ENCODE results near the gene LCLAT1. TPM values are rescaled to one million over a fixed set of nuclear protein-coding genes. Genes with fewer than 3 reads are reported as not detected.

The LCLAT1 gene
- total RNA-seq, 1 experiment from 2014 or later: 21.7 TPM

DNA sequence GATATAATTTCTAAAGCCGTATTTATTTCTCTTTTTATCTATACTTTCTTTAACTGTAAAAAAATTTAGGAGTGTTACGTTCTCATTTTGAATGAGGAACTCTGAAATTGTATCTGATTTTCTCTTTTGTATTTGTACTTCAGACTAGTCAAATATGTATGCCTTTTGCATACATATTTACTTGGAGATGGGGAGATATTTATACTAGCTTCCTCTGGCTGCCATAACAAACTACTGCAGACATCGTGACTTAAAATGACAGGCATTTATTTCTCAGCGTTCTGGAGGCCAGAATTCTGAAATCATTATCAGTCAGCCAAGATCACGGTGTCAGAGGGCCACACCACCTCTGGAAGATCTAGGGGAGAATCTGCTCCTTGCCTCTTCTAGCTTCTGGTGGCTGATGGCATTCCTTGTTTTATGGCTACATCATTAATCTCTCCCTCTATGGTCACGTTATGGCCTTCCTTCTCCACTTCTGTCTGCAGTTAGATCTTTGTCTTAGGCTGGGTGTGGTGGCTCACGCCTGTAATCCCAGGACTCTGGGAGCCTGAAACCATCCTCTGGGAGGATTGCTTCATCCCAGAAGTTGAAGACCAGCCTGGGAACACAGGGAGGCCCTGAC lies 8.2 kb downstream of the LCLAT1 start:
- H3K27me3 ChIP-seq (ENCODE audit: low read length): no peaks in the 10 kb centered on the region
- H3K4me1 ChIP-seq (ENCODE audit: low read length): peaks cover 10% of the 10 kb centered on the region
- H3K4me2 ChIP-seq (ENCODE audit: low read depth, low read length, poor library complexity, severe bottlenecking): no peak overlapping the region
- H4K20me1 ChIP-seq (ENCODE audit: insufficient read depth, low read depth, low read length): 0 out of 2 replicates have a peak, but pooled peaks cover 5% of the 10 kb centered on the region
- H3K79me2 ChIP-seq (ENCODE audit: low read length): peaks cover 100% of the 10 kb centered on the region
- no peak overlapping the region for H3K9ac ChIP-seq (ENCODE audit: low read length)
- no peaks in the 10 kb centered on the region for H3K9me2 ChIP-seq (replicated peaks; ENCODE audit: insufficient read depth, low read length)
- H3K4me3 ChIP-seq (ENCODE audit: low read length): no peak overlapping the region
- no peak overlapping the region for H2AFZ ChIP-seq (ENCODE audit: low read length)
- H3K36me3 ChIP-seq (ENCODE audit: insufficient read depth, low read length): 0 out of 2 replicates have a peak, but pooled peaks cover 3% of the 10 kb centered on the region
- no peak overlapping the region for H3K27ac ChIP-seq (ENCODE audit: low read length)
- no peaks in the 10 kb centered on the region for H3K9me3 ChIP-seq (ENCODE audit: low read length)
- no peak for DNase-seq

DNA sequence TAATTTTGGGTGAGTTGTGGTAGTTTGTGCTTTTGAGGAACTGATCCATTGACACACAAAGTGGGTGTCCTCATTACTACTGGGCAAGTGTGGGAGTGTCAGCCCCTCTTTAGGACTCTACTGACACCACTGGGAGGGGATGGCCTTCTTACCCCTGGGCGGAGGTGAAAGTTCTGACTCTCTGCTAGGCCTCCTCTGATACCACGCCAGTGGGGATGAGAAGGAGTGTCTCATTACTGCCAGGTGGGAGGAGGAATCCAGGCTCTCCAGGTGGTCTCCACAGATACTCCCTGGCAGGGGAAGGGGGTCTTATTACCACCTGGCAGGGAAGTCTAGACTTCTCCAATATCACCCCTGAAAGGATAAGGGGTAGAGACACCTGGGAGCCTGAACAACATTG lies 9.1 kb downstream of the LCLAT1 start:
- Histone ChIP-seq H3K9me2 (replicated peaks; ENCODE audit: insufficient read depth, low read length) (no peaks in the 10 kb centered on the region), H3K4me2 (ENCODE audit: low read depth, low read length, poor library complexity, severe bottlenecking) (no peak overlapping the region), H3K27ac (ENCODE audit: low read length) (no peak overlapping the region), H3K4me3 (ENCODE audit: low read length) (no peak overlapping the region), H3K9ac (ENCODE audit: low read length) (no peak overlapping the region), H2AFZ (ENCODE audit: low read length) (no peak overlapping the region), H4K20me1 (ENCODE audit: insufficient read depth, low read depth, low read length) (0 out of 2 replicates have a peak, but pooled peaks cover 5% of the 10 kb centered on the region), H3K79me2 (ENCODE audit: low read length) (peaks cover 100% of the 10 kb centered on the region), H3K36me3 (ENCODE audit: insufficient read depth, low read length) (peaks cover 2% of the 10 kb centered on the region; the same call in 1 of the 2 replicates), H3K9me3 (ENCODE audit: low read length) (no peaks in the 10 kb centered on the region), H3K4me1 (ENCODE audit: low read length) (peaks cover 10% of the 10 kb centered on the region), H3K27me3 (ENCODE audit: low read length) (no peaks in the 10 kb centered on the region)
- DNase-seq: no peak

DNA sequence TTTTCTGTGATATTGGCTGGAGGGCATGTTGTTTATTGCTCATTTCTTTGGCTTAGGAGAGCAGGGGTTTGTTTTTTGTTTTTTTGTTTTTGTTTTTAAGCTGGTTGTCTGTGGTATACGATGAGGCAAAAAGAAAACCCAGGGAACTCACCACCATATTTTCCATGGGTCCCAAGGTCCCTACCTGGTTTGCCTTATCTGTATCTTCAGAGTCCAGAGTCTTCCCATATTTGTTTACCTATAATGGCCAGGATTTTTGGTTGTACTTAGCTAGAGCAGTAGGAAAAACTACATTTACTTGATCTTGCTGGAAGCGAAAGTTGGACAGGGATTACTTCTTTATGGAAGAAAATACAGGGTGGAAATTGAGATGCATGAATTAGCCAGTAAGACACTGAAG lies 9.5 kb downstream of the LCLAT1 start:
- no peaks in the 10 kb centered on the region for H3K9me3 ChIP-seq (ENCODE audit: low read length)
- H3K4me1 ChIP-seq (ENCODE audit: low read length): peaks cover 10% of the 10 kb centered on the region
- no peak overlapping the region for H3K4me3 ChIP-seq (ENCODE audit: low read length)
- H3K27ac ChIP-seq (ENCODE audit: low read length): no peak overlapping the region
- H3K79me2 ChIP-seq (ENCODE audit: low read length): peaks cover 100% of the 10 kb centered on the region
- no peak for DNase-seq
- 0 out of 2 replicates have a peak, but pooled peaks cover 5% of the 10 kb centered on the region for H4K20me1 ChIP-seq (ENCODE audit: insufficient read depth, low read depth, low read length)
- no peak overlapping the region for H2AFZ ChIP-seq (ENCODE audit: low read length)
- H3K27me3 ChIP-seq (ENCODE audit: low read length): no peaks in the 10 kb centered on the region
- no peaks in the 10 kb centered on the region for H3K9me2 ChIP-seq (replicated peaks; ENCODE audit: insufficient read depth, low read length)
- H3K4me2 ChIP-seq (ENCODE audit: low read depth, low read length, poor library complexity, severe bottlenecking): no peak overlapping the region
- H3K9ac ChIP-seq (ENCODE audit: low read length): no peak overlapping the region
- H3K36me3 ChIP-seq (ENCODE audit: insufficient read depth, low read length): peaks cover 6% of the 10 kb centered on the region; the same call in 1 of the 2 replicates

DNA sequence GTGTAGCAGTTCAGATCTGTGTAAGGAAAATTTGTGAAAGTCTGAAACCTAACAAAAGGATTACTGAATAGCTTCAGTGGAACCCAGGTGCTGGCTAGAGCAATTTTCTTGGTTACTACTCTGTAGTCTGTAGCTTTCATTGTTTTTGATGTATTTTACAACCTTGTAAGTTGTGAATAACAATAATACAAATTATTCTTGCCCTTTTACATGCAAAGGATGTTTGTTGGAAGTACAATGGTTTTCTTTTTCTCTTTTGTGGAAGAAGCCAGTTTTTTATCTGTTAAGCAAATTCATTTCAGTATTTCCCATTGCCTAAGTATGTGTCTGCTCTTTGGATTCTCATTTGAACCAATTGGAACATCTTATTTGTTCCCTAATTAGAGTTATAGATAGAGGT lies 10.2 kb downstream of the LCLAT1 start:
- H3K27ac ChIP-seq (ENCODE audit: low read length): no peak overlapping the region
- peaks cover 98% of the 10 kb centered on the region for H3K79me2 ChIP-seq (ENCODE audit: low read length)

DNA sequence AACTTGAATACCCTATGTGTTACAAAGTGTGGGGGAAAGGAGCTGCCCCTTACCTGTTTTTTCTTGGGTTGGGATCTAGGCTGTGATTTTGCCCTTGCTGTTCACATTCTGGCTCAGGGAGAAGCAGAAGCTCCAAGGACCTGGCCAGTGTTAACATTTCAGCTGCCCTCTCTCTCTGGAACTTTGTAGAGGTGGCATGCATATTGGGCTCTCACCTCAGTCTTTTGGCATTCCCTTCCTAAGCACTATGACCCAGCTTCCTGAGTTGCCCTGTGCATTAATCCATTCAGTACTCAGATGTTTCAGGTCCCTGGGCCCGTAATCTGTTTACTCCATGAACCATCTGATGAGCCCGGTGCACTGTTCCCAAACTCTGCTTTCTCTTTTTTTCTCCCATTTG lies 12.1 kb downstream of the LCLAT1 start:
- H3K27me3 ChIP-seq (ENCODE audit: low read length): no peaks in the 10 kb centered on the region
- H3K9ac ChIP-seq (ENCODE audit: low read length): no peak overlapping the region
- no peak for DNase-seq
- peaks cover 6% of the 10 kb centered on the region; the same call in 1 of the 2 replicates for H3K36me3 ChIP-seq (ENCODE audit: insufficient read depth, low read length)
- H2AFZ ChIP-seq (ENCODE audit: low read length): no peak overlapping the region
- H3K27ac ChIP-seq (ENCODE audit: low read length): no peak overlapping the region
- no peaks in the 10 kb centered on the region for H3K9me2 ChIP-seq (replicated peaks; ENCODE audit: insufficient read depth, low read length)
- peaks cover 21% of the 10 kb centered on the region for H3K4me1 ChIP-seq (ENCODE audit: low read length)
- no peak overlapping the region for H3K4me2 ChIP-seq (ENCODE audit: low read depth, low read length, poor library complexity, severe bottlenecking)
- H3K9me3 ChIP-seq (ENCODE audit: low read length): no peaks in the 10 kb centered on the region
- no peaks in the 10 kb centered on the region for H4K20me1 ChIP-seq (ENCODE audit: insufficient read depth, low read depth, low read length)
- H3K4me3 ChIP-seq (ENCODE audit: low read length): no peak overlapping the region
- H3K79me2 ChIP-seq (ENCODE audit: low read length): peaks cover 97% of the 10 kb centered on the region

More for the DNA sequence above, 10.2 kb downstream of the LCLAT1 start:
- Histone ChIP-seq H3K9ac (ENCODE audit: low read length) (no peak overlapping the region), H4K20me1 (ENCODE audit: insufficient read depth, low read depth, low read length) (0 out of 2 replicates have a peak, but pooled peaks cover 5% of the 10 kb centered on the region), H2AFZ (ENCODE audit: low read length) (no peak overlapping the region), H3K36me3 (ENCODE audit: insufficient read depth, low read length) (peaks cover 6% of the 10 kb centered on the region; the same call in 1 of the 2 replicates), H3K27me3 (ENCODE audit: low read length) (no peaks in the 10 kb centered on the region), H3K4me1 (ENCODE audit: low read length) (peaks cover 10% of the 10 kb centered on the region), H3K9me2 (replicated peaks; ENCODE audit: insufficient read depth, low read length) (no peaks in the 10 kb centered on the region), H3K4me2 (ENCODE audit: low read depth, low read length, poor library complexity, severe bottlenecking) (no peak overlapping the region), H3K4me3 (ENCODE audit: low read length) (no peak overlapping the region), H3K9me3 (ENCODE audit: low read length) (no peaks in the 10 kb centered on the region)
- no peak for DNase-seq

DNA sequence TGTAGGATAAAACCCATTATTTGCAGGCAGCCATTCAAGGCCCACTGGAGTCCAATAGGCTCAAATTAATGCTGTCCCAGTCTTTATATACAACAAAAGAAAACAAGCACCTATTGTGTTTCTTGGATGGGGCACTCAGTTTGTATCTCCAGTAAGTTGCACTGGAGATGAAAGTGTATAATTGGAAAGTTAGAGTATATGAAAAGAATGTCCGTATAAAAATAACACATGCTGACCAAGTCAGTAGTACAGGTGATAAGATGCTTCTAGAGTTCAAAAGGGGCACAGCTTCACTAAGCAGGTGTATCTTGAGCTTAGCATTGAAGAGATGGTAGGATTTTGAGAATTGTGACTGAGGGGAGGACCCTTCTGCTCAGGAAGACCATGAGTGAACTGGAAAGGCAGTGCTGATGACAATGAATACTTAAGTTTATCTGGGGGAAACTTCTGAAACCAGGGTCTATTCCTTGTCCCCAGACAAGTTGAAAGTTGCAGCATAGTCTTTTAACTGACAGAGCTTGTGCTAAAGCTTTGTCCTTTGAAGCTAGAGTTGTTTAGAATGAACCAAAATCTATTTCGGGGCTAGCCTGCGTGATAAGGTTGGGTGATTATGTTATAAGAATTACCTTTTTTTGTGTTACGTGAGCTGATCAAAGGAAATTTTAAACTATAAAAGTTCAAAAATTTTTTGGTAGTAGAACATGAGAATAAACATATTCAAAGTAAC lies 15.2 kb downstream of the LCLAT1 start:
- H3K36me3 ChIP-seq (ENCODE audit: insufficient read depth, low read length): peaks cover 6% of the 10 kb centered on the region; the same call in 1 of the 2 replicates
- H3K4me2 ChIP-seq (ENCODE audit: low read depth, low read length, poor library complexity, severe bottlenecking): no peak overlapping the region
- no peaks in the 10 kb centered on the region for H4K20me1 ChIP-seq (ENCODE audit: insufficient read depth, low read depth, low read length)
- H3K9me3 ChIP-seq (ENCODE audit: low read length): no peaks in the 10 kb centered on the region
- no peak overlapping the region for H2AFZ ChIP-seq (ENCODE audit: low read length)
- peaks cover 24% of the 10 kb centered on the region for H3K4me1 ChIP-seq (ENCODE audit: low read length)
- H3K79me2 ChIP-seq (ENCODE audit: low read length): peaks cover 91% of the 10 kb centered on the region
- H3K27me3 ChIP-seq (ENCODE audit: low read length): no peaks in the 10 kb centered on the region
- no peak overlapping the region for H3K9ac ChIP-seq (ENCODE audit: low read length)
- no peak overlapping the region for H3K27ac ChIP-seq (ENCODE audit: low read length)
- no peak overlapping the region for H3K4me3 ChIP-seq (ENCODE audit: low read length)
- no peaks in the 10 kb centered on the region for H3K9me2 ChIP-seq (replicated peaks; ENCODE audit: insufficient read depth, low read length)
- no peak for DNase-seq

DNA sequence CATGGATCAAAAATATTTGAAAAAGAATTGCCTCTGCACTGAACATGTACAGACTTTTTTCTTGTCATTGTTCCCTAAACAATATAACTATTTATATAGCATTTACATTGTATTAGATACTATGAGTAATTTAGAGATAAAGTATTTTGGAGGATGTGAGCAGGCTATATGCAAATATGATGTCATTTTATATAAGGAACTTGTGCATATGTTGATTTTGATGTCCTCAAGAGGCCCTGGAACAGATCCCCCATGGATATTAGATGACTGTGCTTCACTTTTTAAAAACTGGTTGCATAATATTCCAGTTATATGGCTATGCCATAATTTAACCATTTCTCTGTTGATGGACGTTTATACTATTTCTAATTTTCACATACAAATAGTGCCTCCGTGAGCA lies 16.5 kb downstream of the LCLAT1 start:
- no peaks in the 10 kb centered on the region for H3K9me2 ChIP-seq (replicated peaks; ENCODE audit: insufficient read depth, low read length)
- H3K36me3 ChIP-seq (ENCODE audit: insufficient read depth, low read length): peaks cover 6% of the 10 kb centered on the region; the same call in 1 of the 2 replicates
- H3K79me2 ChIP-seq (ENCODE audit: low read length): peaks cover 84% of the 10 kb centered on the region

DNA sequence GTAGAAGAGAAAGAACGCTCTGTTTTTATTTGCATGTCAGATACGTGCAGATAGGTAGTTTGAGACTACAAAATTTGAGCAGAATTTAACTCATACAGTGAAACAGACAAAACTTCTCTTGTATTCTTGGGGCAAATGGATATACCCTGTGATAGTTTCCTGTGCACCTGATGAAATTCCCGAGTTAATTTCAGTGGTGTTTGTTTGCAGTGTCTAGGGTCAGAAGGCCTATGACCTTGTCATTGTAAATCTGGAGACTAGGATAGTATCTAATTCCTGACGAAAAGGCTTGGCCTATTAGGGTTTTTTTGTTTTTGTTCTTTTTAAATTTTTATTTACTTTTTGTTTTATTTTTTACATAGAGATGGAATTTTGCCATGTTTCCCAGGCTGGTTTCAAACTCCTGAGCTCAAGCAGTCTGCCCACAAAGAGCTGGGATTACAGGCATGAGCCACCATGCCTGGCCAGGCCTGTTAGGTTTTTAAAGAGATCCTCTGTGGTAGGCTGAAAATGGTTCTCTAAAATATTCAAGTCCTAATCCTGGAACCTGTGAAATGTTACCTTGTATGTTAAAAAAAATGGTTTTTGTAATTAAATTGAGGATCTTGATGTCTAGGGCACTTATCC lies 17.6 kb downstream of the LCLAT1 start:
- Histone ChIP-seq H3K27ac (ENCODE audit: low read length) (no peak overlapping the region), H3K4me3 (ENCODE audit: low read length) (no peak overlapping the region), H4K20me1 (ENCODE audit: insufficient read depth, low read depth, low read length) (no peaks in the 10 kb centered on the region), H2AFZ (ENCODE audit: low read length) (no peak overlapping the region), H3K27me3 (ENCODE audit: low read length) (no peaks in the 10 kb centered on the region), H3K4me2 (ENCODE audit: low read depth, low read length, poor library complexity, severe bottlenecking) (peak overlapping the region; percentile 3), H3K9ac (ENCODE audit: low read length) (no peak overlapping the region), H3K36me3 (ENCODE audit: insufficient read depth, low read length) (peaks cover 6% of the 10 kb centered on the region; the same call in 1 of the 2 replicates), H3K79me2 (ENCODE audit: low read length) (peaks cover 84% of the 10 kb centered on the region), H3K9me2 (replicated peaks; ENCODE audit: insufficient read depth, low read length) (no peaks in the 10 kb centered on the region), H3K4me1 (ENCODE audit: low read length) (peaks cover 13% of the 10 kb centered on the region), H3K9me3 (ENCODE audit: low read length) (peaks cover 3% of the 10 kb centered on the region; the same call in 1 of the 2 replicates)
- no peak for DNase-seq

More for the DNA sequence above, 16.5 kb downstream of the LCLAT1 start:
- Histone ChIP-seq H3K4me1 (ENCODE audit: low read length) (peaks cover 19% of the 10 kb centered on the region), H2AFZ (ENCODE audit: low read length) (no peak overlapping the region), H3K27ac (ENCODE audit: low read length) (no peak overlapping the region), H4K20me1 (ENCODE audit: insufficient read depth, low read depth, low read length) (no peaks in the 10 kb centered on the region), H3K9me3 (ENCODE audit: low read length) (no peaks in the 10 kb centered on the region), H3K9ac (ENCODE audit: low read length) (no peak overlapping the region), H3K4me3 (ENCODE audit: low read length) (no peak overlapping the region), H3K27me3 (ENCODE audit: low read length) (no peaks in the 10 kb centered on the region), H3K4me2 (ENCODE audit: low read depth, low read length, poor library complexity, severe bottlenecking) (no peak overlapping the region)
- DNase-seq: no peak

Measured in Karpas-422 (cell line).